IMR-90 (cell line): ENCODE measurements around the gene CACNA1G. TPM values are rescaled to one million over a fixed set of nuclear protein-coding genes. Genes with fewer than 3 reads are reported as not detected.

Source experiments
- ATAC-seq: fragments of 200-7000 bp; cut with Tn5 transposase; 2 replicates; pipeline ENCODE4 v1.9.1; 2020; ENCODE audit warnings: low read depth, mild to moderate bottlenecking, moderate library complexity
- BruUV-seq: library from RNA; stranded (reverse); fragments of 400-500 nt; replicated peaks from 2 replicates; lab custom pipeline; 2021; lab: Mats Ljungman, UMichigan
- CTCF ChIA-PET: fragments of 300-600 bp; formaldehyde crosslinking; extraction: SDS; loops from one replicate; lab custom pipeline; 2021; ENCODE audit warnings: antibody characterized with exemption; lab: Yijun Ruan, JAX
- POLR2A ChIA-PET: fragments of 300-600 bp; sonication (Branson Sonifier 250); formaldehyde crosslinking; loops from one replicate; lab custom pipeline; 2022; ENCODE audit warnings: antibody characterized with exemption; ENCODE audit not compliant: unreplicated experiment; lab: Charles Lee
- DNase-seq: peaks from one replicate; pipeline ENCODE4 v3.0.0; 2013
- H2AFZ ChIP-seq: replicated peaks from 2 replicates; pipeline ENCODE3; 2013; ENCODE audit warnings: low read length, mild to moderate bottlenecking; ENCODE audit not compliant: poor library complexity
- H2AK5ac ChIP-seq: 2 replicates; pipeline ENCODE4 v1.6.1; 2013; ENCODE audit warnings: low read depth, low read length, inconsistent platforms
- H2AK9ac ChIP-seq: replicated peaks from 2 replicates; pipeline ENCODE3; 2013; ENCODE audit warnings: mild to moderate bottlenecking, low read depth, low read length, moderate library complexity; ENCODE audit not compliant: poor library complexity
- H2BK120ac ChIP-seq: 2 replicates; pipeline ENCODE4 v1.6.1; 2013; ENCODE audit warnings: low read depth, low read length, inconsistent platforms
- H2BK15ac ChIP-seq: 3 replicates; pipeline ENCODE4 v1.6.1; 2013; ENCODE audit warnings: low read depth, low read length, inconsistent platforms
- H2BK20ac ChIP-seq: 2 replicates; pipeline ENCODE4 v1.6.1; 2013; ENCODE audit warnings: low read depth, mild to moderate bottlenecking, inconsistent platforms, low read length, moderate library complexity
- H2BK5ac ChIP-seq: 2 replicates; pipeline ENCODE4 v1.6.1; 2013; ENCODE audit warnings: mild to moderate bottlenecking, low read depth, low read length, inconsistent platforms; ENCODE audit not compliant: poor library complexity, severe bottlenecking
- H3K14ac ChIP-seq: replicated peaks from 2 replicates; pipeline ENCODE4 v1.6.1; 2013; ENCODE audit warnings: low read depth, low read length, inconsistent platforms
- H3K18ac ChIP-seq: 2 replicates; pipeline ENCODE4 v1.6.1; 2013; ENCODE audit warnings: low read depth, low read length, control low read depth
- H3K23ac ChIP-seq: 2 replicates; pipeline ENCODE4 v1.6.1; 2013; ENCODE audit warnings: low read depth, low read length, inconsistent platforms
- H3K27ac ChIP-seq: 2 replicates; pipeline ENCODE4 v1.5.1; 2013; ENCODE audit warnings: mild to moderate bottlenecking, control low read depth, low read length; ENCODE audit not compliant: insufficient read depth
- H3K27me3 ChIP-seq: 2 replicates; pipeline ENCODE4 v1.6.1; 2013; ENCODE audit warnings: low read length; ENCODE audit not compliant: control insufficient read depth, insufficient read depth
- H3K36me3 ChIP-seq: 2 replicates; pipeline ENCODE4 v1.6.1; 2013; ENCODE audit warnings: low read length, mixed read lengths; ENCODE audit not compliant: control insufficient read depth, insufficient read depth
- H3K4ac ChIP-seq: 2 replicates; pipeline ENCODE4 v1.6.1; 2013; ENCODE audit warnings: low read depth, low read length, inconsistent platforms
- H3K4me1 ChIP-seq: 2 replicates; pipeline ENCODE4 v1.6.1; 2013; ENCODE audit warnings: low read length, mixed read lengths; ENCODE audit not compliant: control insufficient read depth, insufficient read depth
- H3K4me2 ChIP-seq: 2 replicates; pipeline ENCODE4 v1.6.1; 2013; ENCODE audit warnings: low read depth, mild to moderate bottlenecking, control low read depth, low read length, moderate library complexity
- H3K4me3 ChIP-seq: 2 replicates; pipeline ENCODE4 v1.5.1; 2013; ENCODE audit warnings: low read depth, mild to moderate bottlenecking, control low read depth, low read length, moderate library complexity; ENCODE audit not compliant: insufficient read depth
- H3K56ac ChIP-seq: 2 replicates; pipeline ENCODE4 v1.6.1; 2013; ENCODE audit warnings: low read length, inconsistent platforms; ENCODE audit not compliant: insufficient read depth; ENCODE audit errors: extremely low read depth
- H3K79me1 ChIP-seq, 2 experiments: 2 replicates each; pipeline ENCODE4 v1.6.1; 2013; ENCODE audit warnings: low read length in 2 of 2, inconsistent platforms in 1 of 2, low read depth in 1 of 2
- H3K9ac ChIP-seq: 2 replicates; pipeline ENCODE4 v1.6.1; 2013; ENCODE audit warnings: low read depth, low read length, control low read depth
- H3K9me1 ChIP-seq: 2 replicates; pipeline ENCODE4 v1.6.1; 2013; ENCODE audit warnings: low read length, inconsistent platforms; ENCODE audit not compliant: insufficient read depth
- H3K9me3 ChIP-seq: 2 replicates; pipeline ENCODE4 v1.6.1; 2013; ENCODE audit warnings: low read length; ENCODE audit not compliant: control insufficient read depth, insufficient read depth
- H4K20me1 ChIP-seq: 2 replicates; pipeline ENCODE4 v1.6.1; 2013; ENCODE audit warnings: low read length, inconsistent platforms; ENCODE audit not compliant: insufficient read depth
- H4K5ac ChIP-seq: 2 replicates; pipeline ENCODE4 v1.6.1; 2013; ENCODE audit warnings: mild to moderate bottlenecking, low read depth, low read length, control low read depth
- H4K8ac ChIP-seq, 2 experiments: 2 replicates each; pipeline ENCODE4 v1.6.1; 2013; ENCODE audit warnings: low read depth in 2 of 2, low read length in 2 of 2, control low read depth in 1 of 2, inconsistent platforms in 1 of 2
- H4K91ac ChIP-seq: 2 replicates; pipeline ENCODE4 v1.6.1; 2013; ENCODE audit warnings: low read depth, low read length, inconsistent platforms; ENCODE audit not compliant: insufficient read depth
- CHD1 ChIP-seq: IDR thresholded peaks from 2 replicates; pipeline ENCODE4 v1.6.1; 2012; ENCODE audit warnings: low read depth, low read length, improper control_type of control experiment
- CTCF ChIP-seq: conservative IDR thresholded peaks from 2 replicates; pipeline ENCODE4 v1.5.1; 2012; ENCODE audit warnings: mild to moderate bottlenecking, low read depth, low read length, improper control_type of control experiment
- ELK1 ChIP-seq: fragments of 150-350 bp; IDR thresholded peaks from 2 replicates; pipeline ENCODE4 v1.6.1; 2016; ENCODE audit warnings: low read depth, mild to moderate bottlenecking, low read length, moderate library complexity, borderline replicate concordance
- MAZ ChIP-seq: IDR thresholded peaks from 2 replicates; pipeline ENCODE4 v1.6.1; 2012; ENCODE audit warnings: low read depth, mild to moderate bottlenecking, low read length, improper control_type of control experiment, moderate library complexity, borderline replicate concordance
- NFE2L2 ChIP-seq: fragments of 150-350 bp; IDR thresholded peaks from 2 replicates; pipeline ENCODE4 v1.6.1; 2016; ENCODE audit warnings: low read depth, mild to moderate bottlenecking, low read length
- SMC3 ChIP-seq: fragments of 150-350 bp; IDR thresholded peaks from 2 replicates; pipeline ENCODE4 v1.6.1; 2016; ENCODE audit warnings: low read depth, mild to moderate bottlenecking, antibody characterized with exemption, low read length, moderate library complexity
- WGBS, 2 experiments: methylation state at CpG; one replicate each; pipeline versions ENCODE4 v1.1.5 to v1.1.7; 2013; ENCODE audit warnings: missing lambda C conversion rate in 2 of 2; ENCODE audit not compliant: insufficient read length in 1 of 2; ENCODE audit errors: extremely low coverage in 2 of 2; 5-methylcytosine and 5-hydroxymethylcytosine counted together
- dilution Hi-C: fragments of 300-500 bp; cut with HindIII; formaldehyde crosslinking; loops from one replicate; pipeline ENCODE4 v1.14.3; 2018; ENCODE audit warnings: low sequenced_read_pairs; ENCODE audit not compliant: unreplicated experiment
- in situ Hi-C: fragments of 300-500 bp; cut with MboI; formaldehyde crosslinking; loops from 3 replicates; pipeline ENCODE4 v1.14.3; 2019; ENCODE audit warnings: low sequenced_read_pairs, inconsistent platforms, mixed read lengths
- intact Hi-C: fragments of 100-400 bp; cut with micrococcal nuclease; formaldehyde crosslinking; loops from 2 replicates; pipeline ENCODE4 v1.10.0; 2022
- polyA plus RNA-seq, 3 experiments: library from polyadenylated mRNA; depleted of rRNA; stranded (reverse); fragments of >200 nt; gene quantifications; 2 replicates each; pipeline ENCODE4 v1.2.3, GENCODE V29; 2012; ENCODE audit warnings: low replicate concordance in 1 of 3
- total RNA-seq: library from RNA; depleted of rRNA; stranded (reverse); fragments of >200 nt; gene quantifications from 2 replicates; pipeline ENCODE4 v1.2.3, GENCODE V29; 2012

The CACNA1G gene
- total and polyA plus RNA-seq, 2 of the 4 experiments (the other 2 are of a cell fraction) = under 0.01 to 0.03 TPM

GRCh38 chr17:50612281-50612680 lies 51.8 kb downstream of the CACNA1G start:
- no peaks in the 10 kb centered on the region for H3K36me3 ChIP-seq
- no peak overlapping the region for H3K23ac ChIP-seq
- H3K56ac ChIP-seq = no peak overlapping the region
- no peak overlapping the region for H4K5ac ChIP-seq
- ChIA-PET POLR2A (no interaction called here), CTCF (no interaction called here)
- H4K91ac ChIP-seq = no peak overlapping the region
- no peaks in the 10 kb centered on the region for H4K20me1 ChIP-seq
- dilution Hi-C loops (no loop called here), in situ Hi-C loops (loop anchor here (5.0 kb wide), 1 partner anchor 45 kb away; no protein-coding TSS in a partner anchor), intact Hi-C loops (no loop called here)
- H2AK9ac ChIP-seq = no peak overlapping the region
- H2BK20ac ChIP-seq = no peak overlapping the region
- no peak overlapping the region for H3K18ac ChIP-seq
- no TSS peak for BruUV-seq
- TF ChIP-seq MAZ (no peak), CHD1 (no peak), CTCF (no peak), NFE2L2 (no peak), SMC3 (no peak), ELK1 (no peak)
- no peak overlapping the region for H3K14ac ChIP-seq
- no peak overlapping the region for H2BK5ac ChIP-seq
- DNase-seq (no peak), ATAC-seq (no peak)
- H4K8ac ChIP-seq = no peak overlapping the region
- no peaks in the 10 kb centered on the region for H3K9me3 ChIP-seq
- H3K9ac ChIP-seq = no peak overlapping the region
- peaks cover 27% of the 10 kb centered on the region; the same call in 1 of the 2 replicates for H3K27me3 ChIP-seq
- peaks cover 4% of the 10 kb centered on the region; the same call in 1 of the 2 replicates for H3K4me1 ChIP-seq
- no peak overlapping the region for H3K27ac ChIP-seq
- H2AK5ac ChIP-seq = no peak overlapping the region
- H3K4me3 ChIP-seq = no peak overlapping the region
- no peaks in the 10 kb centered on the region for H3K9me1 ChIP-seq
- no peaks in the 10 kb centered on the region for H3K79me1 ChIP-seq
- no peak overlapping the region for H3K4ac ChIP-seq
- no peak overlapping the region for H2BK120ac ChIP-seq
- no peak overlapping the region for H2BK15ac ChIP-seq
- WGBS, 2 experiments = 100% methylated on average over 2 of the region's 12 CpGs; no CpG with 5 or more reads in 1 of the 2 experiments
- no peak overlapping the region for H2AFZ ChIP-seq
- no peak overlapping the region for H3K4me2 ChIP-seq
